ENCODE measurements around the gene FOLR2. TPM values are rescaled to one million over a fixed set of nuclear protein-coding genes. Genes with fewer than 3 reads are reported as not detected.

Gene FOLR2
- total and polyA plus RNA-seq, 2 of the 8 experiments (the other 6 are each of a cell fraction or from before 2014, with no cell fraction given) = not detected

- Histone ChIP-seq H3K4me1 (replicated peaks in 1 of 4; ENCODE audit: control insufficient read depth in 3 of 4, insufficient read depth in 4 of 4, low read length in 3 of 4) (peaks cover 3 to 29% (median 23%) of the 10 kb centered on the region in 4 experiments), H3K4me2 (ENCODE audit: insufficient read depth in 1 of 2, low read depth in 2 of 2, low read length in 2 of 2) (no peak overlapping the region), H2AK5ac (ENCODE audit: low read depth, low read length) (no peak overlapping the region), H3K4me3 (ENCODE audit: extremely low read depth in 1 of 4, insufficient read depth in 2 of 4, low read depth in 3 of 4, low read length in 4 of 4) (no peak overlapping the region), H2AFZ (ENCODE audit: low read length) (no peak overlapping the region), H2BK120ac (replicated peaks; ENCODE audit: low read depth, low read length) (no peak overlapping the region), H4K91ac (replicated peaks; ENCODE audit: insufficient read length, low read length) (no peak overlapping the region), H3K56ac (replicated peaks; ENCODE audit: insufficient read length, low read depth, low read length) (no peak overlapping the region), H3K79me1 (ENCODE audit: low read depth, low read length) (no peaks in the 10 kb centered on the region), H3K27ac (ENCODE audit: low read depth, low read length) (no peak overlapping the region), H2BK5ac (ENCODE audit: low read depth, low read length) (no peak overlapping the region), H3K79me2 (ENCODE audit: control insufficient read depth in 1 of 2, insufficient read depth in 2 of 2, low read length in 2 of 2) (no peaks in the 10 kb centered on the region), H3K9ac (replicated peaks in 1 of 4; ENCODE audit: extremely low read depth in 1 of 4, low read depth in 3 of 4, low read length in 3 of 4) (no peak overlapping the region), H3K23me2 (ENCODE audit: low read depth, low read length) (peaks cover 12% of the 10 kb centered on the region; the same call in 1 of the 2 replicates), H3K18ac (ENCODE audit: extremely low read depth, low read length) (no peak overlapping the region), H2BK15ac (ENCODE audit: low read length) (no peak overlapping the region), H4K5ac (ENCODE audit: insufficient read length, low read depth, low read length) (no peak overlapping the region), H3K14ac (ENCODE audit: insufficient read length) (no peak overlapping the region), H3K36me3 (ENCODE audit: control insufficient read depth in 2 of 4, insufficient read depth in 4 of 4, low read length in 3 of 4) (peaks cover 15 to 40% (median 35%) of the 10 kb centered on the region in 4 experiments; a peak in 7 of 8 replicates), H2BK20ac (ENCODE audit: low read length) (no peak overlapping the region), H4K8ac (ENCODE audit: extremely low read depth, insufficient read depth, low read length) (no peak overlapping the region), H2BK12ac (ENCODE audit: low read depth, low read length) (no peak overlapping the region), H3K9me3 (ENCODE audit: insufficient read depth in 2 of 2, low read depth in 1 of 2, low read length in 1 of 2) (no peaks in the 10 kb centered on the region; a peak in 1 of 4 replicates), H3K23ac (ENCODE audit: insufficient read length) (no peak overlapping the region), H3K4ac (replicated peaks; ENCODE audit: insufficient read length, low read depth, low read length) (no peak overlapping the region), H3K27me3 (replicated peaks in 1 of 4; ENCODE audit: control insufficient read depth in 3 of 4, extremely low read depth in 1 of 4, insufficient read depth in 3 of 4, low read length in 3 of 4) (peaks cover 24 to 34% (median 32%) of the 10 kb centered on the region in 4 experiments), H4K20me1 (replicated peaks in 1 of 2; ENCODE audit: control insufficient read depth in 1 of 2, insufficient read depth in 2 of 2, low read length in 2 of 2) (peaks cover 11 to 16% of the 10 kb centered on the region in 2 experiments)
- POLR2A ChIA-PET (ENCODE audit: partially characterized antibody) = interaction anchor here (7.7 kb wide), 1 partner anchor 11 kb away, joined by 160 read pairs; the partner anchor contains the start of gene INPPL1
- WGBS, 2 experiments (ENCODE audit: extremely low coverage in 1 of 2, insufficient coverage in 1 of 2, insufficient read length in 1 of 2, insufficient replicate concordance in 2 of 2, low coverage in 1 of 2, low lambda C conversion rate in 2 of 2, missing lambda C conversion rate in 1 of 2) = 94% methylated on average over 2 of the region's 2 CpGs; no CpG with 5 or more reads in 1 of the 2 experiments
- FAIRE-seq (no peak), DNase-seq (ENCODE audit: low read depth in 1 of 2, low spot score in 2 of 2) (no peak)
- CTCF ChIA-PET (ENCODE audit: partially characterized antibody) = interaction anchor here (0.6 to 5.2 kb wide), 19 partner anchors 9 to 222 kb away, joined by 3 to 72 read pairs (median 4); partner anchors contain the start of genes CLPB and INPPL1
- no peak for TF ChIP-seq CEBPB (IDR thresholded peaks at IDR 0.05; ENCODE audit: low read depth, low read length)
- TF ChIP-seq HDAC2 (IDR thresholded peaks at IDR 0.05; ENCODE audit: borderline replicate concordance in 1 of 2, low read depth in 2 of 2, low read length in 2 of 2) = no peak
- TF ChIP-seq EZH2 (IDR thresholded peaks at IDR 0.05; ENCODE audit: low read depth, low read length, severe bottlenecking) = no peak
- no peak for TF ChIP-seq BCL11A (IDR thresholded peaks at IDR 0.05; ENCODE audit: low read depth in 2 of 2, low read length in 2 of 2)
Measured at GRCh38 chr11:72236774-72237111, 20.1 kb downstream of the FOLR2 start.

Measured in H1 (cell line).